ENCODE measurements around the gene TRAPPC14.
"Not testable (repeated sequence)": the region's sequence is repeated elsewhere in the genome, so short reads cannot be mapped to it uniquely, and the experiment has no call there.

Gene TRAPPC14

GRCh38 chr7:100130608-100131453 lies 27.7 kb downstream of the TRAPPC14 start:
- CTCF ChIA-PET: interaction anchor here (0.7 to 1.8 kb wide), 13 partner anchors 8 to 298 kb away, joined by 3 to 8 read pairs (median 5); partner anchors contain the start of genes GAL3ST4, LAMTOR4 and ZCWPW1
- TF ChIP-seq ELF4 (IDR thresholded peaks at IDR 0.05) (no peak), L3MBTL2 (conservative IDR thresholded peaks at IDR 0.05) (0 out of 2 replicates have a peak, but pooled peaks have one; percentile 18)
- POLR2A ChIA-PET: interaction anchor here (1.0 to 2.7 kb wide), 5 partner anchors 8 to 119 kb away, joined by 3 to 16 read pairs (median 3); partner anchors contain the start of genes AP4M1, MCM7 and ZKSCAN1
- peak; percentile 77 for DNase-seq (ENCODE audit: extremely low spot score)

DNA sequence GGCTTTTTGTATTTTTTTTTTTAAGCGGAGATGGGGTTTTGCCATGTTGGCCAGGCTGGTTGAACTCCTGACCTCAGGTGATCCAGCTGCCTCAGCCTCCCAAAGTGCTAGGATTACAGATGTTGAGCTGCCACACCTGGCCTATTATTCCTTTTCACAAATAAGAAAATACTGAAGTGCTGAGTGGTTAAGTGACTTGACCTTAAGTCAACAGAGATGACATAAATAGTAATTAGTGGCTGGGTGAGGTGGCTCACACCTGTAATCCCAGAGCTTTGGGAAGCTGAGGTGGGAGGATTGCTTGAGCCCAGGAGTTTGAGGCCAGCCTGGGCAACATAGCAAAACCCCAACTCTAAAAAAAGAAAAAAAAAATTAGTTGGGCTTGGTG lies 28.3 kb downstream of the TRAPPC14 start:
- ChIA-PET POLR2A (interaction anchor here (1.0 to 2.7 kb wide), 4 partner anchors 8 to 118 kb away, joined by 3 to 16 read pairs (median 3); partner anchors contain the start of genes AP4M1 and MCM7), CTCF (interaction anchor here (0.7 to 1.8 kb wide), 10 partner anchors 9 to 298 kb away, joined by 3 to 8 read pairs (median 6); partner anchors contain the start of genes GAL3ST4, LAMTOR4 and ZCWPW1)
- not testable (repeated sequence) for DNase-seq (ENCODE audit: extremely low spot score)

DNA sequence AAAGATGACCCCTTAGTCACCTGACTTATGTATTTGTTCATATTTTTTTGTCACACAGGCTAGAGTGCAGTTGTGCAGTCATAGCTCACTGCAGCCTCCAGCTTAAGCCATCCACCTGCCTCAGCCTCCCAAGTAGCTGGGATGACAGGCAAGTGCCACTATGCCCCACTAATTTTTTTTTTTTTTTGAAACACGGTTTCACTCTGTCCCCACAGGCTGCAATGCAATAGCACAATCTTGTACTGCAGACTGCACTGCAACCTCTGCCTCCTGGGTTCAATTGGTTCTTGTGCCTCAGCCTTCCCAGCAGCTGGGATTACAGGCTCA lies 29.9 kb downstream of the TRAPPC14 start:
- POLR2A ChIA-PET: interaction anchor here (0.6 to 2.7 kb wide), 10 partner anchors 12 to 149 kb away, joined by 3 to 16 read pairs (median 4); partner anchors contain the start of genes AP4M1, LAMTOR4, MCM7 and ZKSCAN1
- CTCF ChIA-PET: interaction anchor here (0.6 kb wide), 1 partner anchor 46 kb away, joined by 3 read pairs; no protein-coding TSS in a partner anchor
- no peak for DNase-seq (ENCODE audit: extremely low spot score)
- TF ChIP-seq HDGF (IDR thresholded peaks at IDR 0.05; ENCODE audit: borderline replicate concordance): no peak
- TF ChIP-seq CTBP1 (IDR thresholded peaks at IDR 0.05; ENCODE audit: borderline replicate concordance): no peak
- no peak for TF ChIP-seq ZNF384 (IDR thresholded peaks at IDR 0.05)
- no peak for TF ChIP-seq ELF4 (IDR thresholded peaks at IDR 0.05)
- TF ChIP-seq, protein P1, sequence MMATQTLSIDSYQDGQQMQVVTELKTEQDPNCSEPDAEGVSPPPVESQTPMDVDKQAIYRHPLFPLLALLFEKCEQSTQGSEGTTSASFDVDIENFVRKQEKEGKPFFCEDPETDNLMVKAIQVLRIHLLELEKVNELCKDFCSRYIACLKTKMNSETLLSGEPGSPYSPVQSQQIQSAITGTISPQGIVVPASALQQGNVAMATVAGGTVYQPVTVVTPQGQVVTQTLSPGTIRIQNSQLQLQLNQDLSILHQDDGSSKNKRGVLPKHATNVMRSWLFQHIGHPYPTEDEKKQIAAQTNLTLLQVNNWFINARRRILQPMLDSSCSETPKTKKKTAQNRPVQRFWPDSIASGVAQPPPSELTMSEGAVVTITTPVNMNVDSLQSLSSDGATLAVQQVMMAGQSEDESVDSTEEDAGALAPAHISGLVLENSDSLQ (IDR thresholded peaks at IDR 0.05): no peak
- TF ChIP-seq BHLHE40 (IDR thresholded peaks at IDR 0.05; ENCODE audit: borderline replicate concordance): no peak
- no peak for TF ChIP-seq SUZ12 (IDR thresholded peaks at IDR 0.05)
- TF ChIP-seq LEF1 (IDR thresholded peaks at IDR 0.05; ENCODE audit: borderline replicate concordance): no peak
- TF ChIP-seq TARDBP (IDR thresholded peaks at IDR 0.05): no peak
- TF ChIP-seq FOXK2 (IDR thresholded peaks at IDR 0.05): no peak
- TF ChIP-seq ARNT (IDR thresholded peaks at IDR 0.05): no peak
- no peak for TF ChIP-seq SP1 (IDR thresholded peaks at IDR 0.05)
- no peak for TF ChIP-seq L3MBTL2 (conservative IDR thresholded peaks at IDR 0.05)

GRCh38 chr7:100127866-100128636 lies 30.5 kb downstream of the TRAPPC14 start:
- POLR2A ChIA-PET: interaction anchor here (0.6 to 1.9 kb wide), 9 partner anchors 13 to 148 kb away, joined by 3 to 14 read pairs (median 3); partner anchors contain the start of genes AP4M1, LAMTOR4, MCM7 and ZKSCAN1
- DNase-seq (ENCODE audit: extremely low spot score): peak; percentile 35
- CTCF ChIA-PET: interaction anchor here (0.6 kb wide), 1 partner anchor 45 kb away, joined by 3 read pairs; no protein-coding TSS in a partner anchor
- TF ChIP-seq FOXK2 (IDR thresholded peaks at IDR 0.05) (no peak), FOXM1 (IDR thresholded peaks at IDR 0.05; ENCODE audit: borderline replicate concordance) (no peak), FOXA1 (IDR thresholded peaks at IDR 0.05) (no peak), ZNF384 (IDR thresholded peaks at IDR 0.05) (no peak), SUZ12 (IDR thresholded peaks at IDR 0.05) (no peak), HDGF (IDR thresholded peaks at IDR 0.05; ENCODE audit: borderline replicate concordance) (no peak), LEF1 (IDR thresholded peaks at IDR 0.05; ENCODE audit: borderline replicate concordance) (no peak), SP1 (IDR thresholded peaks at IDR 0.05) (no peak), BHLHE40 (IDR thresholded peaks at IDR 0.05; ENCODE audit: borderline replicate concordance) (no peak), L3MBTL2 (conservative IDR thresholded peaks at IDR 0.05) (no peak), NFRKB (IDR thresholded peaks at IDR 0.05) (no peak), CTBP1 (IDR thresholded peaks at IDR 0.05; ENCODE audit: borderline replicate concordance) (no peak), ARNT (IDR thresholded peaks at IDR 0.05) (no peak), ELF4 (IDR thresholded peaks at IDR 0.05) (no peak), TARDBP (IDR thresholded peaks at IDR 0.05) (no peak)
- TF ChIP-seq, protein P1 (IDR thresholded peaks at IDR 0.05): no peak

DNA sequence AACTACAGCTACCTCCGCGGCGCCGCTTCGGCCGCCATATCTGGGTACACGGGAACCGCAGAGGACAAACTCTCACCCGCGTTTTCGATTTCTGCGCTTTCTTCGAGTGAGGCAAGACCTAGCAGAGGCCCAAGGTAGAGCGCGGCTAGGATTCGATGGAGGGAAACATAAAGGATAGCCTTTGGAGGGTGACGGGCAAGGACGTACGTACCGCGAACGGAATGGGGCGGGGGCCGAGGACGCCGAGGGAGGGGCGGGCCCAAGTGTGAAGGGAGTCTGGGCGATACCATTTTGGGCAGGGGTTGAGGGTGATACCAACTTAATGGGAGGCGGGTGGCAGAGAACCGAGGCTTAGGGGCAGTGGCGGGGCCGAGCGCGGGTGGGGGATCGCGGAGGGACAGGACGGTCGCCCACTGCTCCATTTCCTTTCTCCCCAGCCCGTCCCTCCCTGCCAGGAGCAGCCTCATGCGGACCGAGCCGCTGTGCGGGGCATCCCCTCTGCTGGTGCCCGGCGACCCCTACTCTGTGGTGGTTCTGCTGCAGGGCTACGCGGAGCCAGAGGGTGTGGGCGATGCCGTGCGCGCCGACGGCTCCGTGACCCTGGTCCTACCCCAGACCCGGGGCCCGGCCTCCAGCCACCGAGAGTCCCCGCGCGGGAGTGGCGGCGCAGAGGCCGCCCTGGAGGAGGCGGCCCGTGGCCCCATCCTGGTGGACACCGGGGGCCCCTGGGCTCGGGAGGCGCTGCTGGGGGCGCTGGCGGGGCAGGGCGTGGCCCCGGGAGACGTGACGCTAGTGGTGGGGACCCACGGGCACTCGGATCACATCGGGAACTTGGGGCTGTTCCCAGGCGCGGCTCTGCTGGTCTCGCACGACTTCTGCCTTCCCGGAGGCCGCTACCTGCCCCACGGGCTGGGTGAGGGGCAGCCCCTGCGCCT lies 31.3 kb downstream of the TRAPPC14 start, which contains the start of gene MBLAC1:
TSS of gene MBLAC1 (plus strand) at position 37 of the 935 bp plus-strand sequence. CDS start at position 466, 429 bp downstream.
- TF ChIP-seq BHLHE40 (IDR thresholded peaks at IDR 0.05; ENCODE audit: borderline replicate concordance) (peak; percentile 74; the same call in 1 of the 2 replicates), FOXK2 (IDR thresholded peaks at IDR 0.05) (no peak), L3MBTL2 (conservative IDR thresholded peaks at IDR 0.05) (peak; percentile 82)
- TF ChIP-seq, protein P1 (IDR thresholded peaks at IDR 0.05): no peak
- ChIA-PET CTCF (interaction anchor here (1.7 kb wide), 1 partner anchor 148 kb away, joined by 3 read pairs; no protein-coding TSS in a partner anchor), POLR2A (interaction anchor here (0.6 to 6.0 kb wide), 15 partner anchors 11 to 301 kb away, joined by 3 to 80 read pairs (median 4); partner anchors contain the start of genes AP4M1, GJC3, MCM7 and TRIM4)
- DNase-seq (ENCODE audit: extremely low spot score): peak; percentile 84
